ENCODE measurements around the gene CHST8. TPM values are rescaled to one million over a fixed set of nuclear protein-coding genes. Genes with fewer than 3 reads are reported as not detected.
A peak's percentile ranks its signal among the peaks of the same experiment; 100 is the strongest.

CHST8 gene
- total and polyA plus RNA-seq, 11 donors: 0.10 to 0.88 (median 0.22) TPM; not detected in 3

- peaks cover 0 to 70% (median 43%) of the 10 kb centered on the region in 9 donors for H3K36me3 ChIP-seq
- ATAC-seq (no peak), DNase-seq (no peak)
- H3K27ac ChIP-seq: no peak overlapping the region
- H3K27me3 ChIP-seq: no peaks in the 10 kb centered on the region
- H3K4me3 ChIP-seq: no peak overlapping the region
- H3K4me1 ChIP-seq: peaks cover 0 to 18% (median 6%) of the 10 kb centered on the region in 12 donors
- intact Hi-C loops (cut with DNase I): no loop called here
- WGBS, 4 donors: 97% methylated on average over 11 of the region's 11 CpGs
- no peak for TF ChIP-seq POLR2A (IDR thresholded peaks at IDR 0.05)
- TF ChIP-seq, protein P1, sequence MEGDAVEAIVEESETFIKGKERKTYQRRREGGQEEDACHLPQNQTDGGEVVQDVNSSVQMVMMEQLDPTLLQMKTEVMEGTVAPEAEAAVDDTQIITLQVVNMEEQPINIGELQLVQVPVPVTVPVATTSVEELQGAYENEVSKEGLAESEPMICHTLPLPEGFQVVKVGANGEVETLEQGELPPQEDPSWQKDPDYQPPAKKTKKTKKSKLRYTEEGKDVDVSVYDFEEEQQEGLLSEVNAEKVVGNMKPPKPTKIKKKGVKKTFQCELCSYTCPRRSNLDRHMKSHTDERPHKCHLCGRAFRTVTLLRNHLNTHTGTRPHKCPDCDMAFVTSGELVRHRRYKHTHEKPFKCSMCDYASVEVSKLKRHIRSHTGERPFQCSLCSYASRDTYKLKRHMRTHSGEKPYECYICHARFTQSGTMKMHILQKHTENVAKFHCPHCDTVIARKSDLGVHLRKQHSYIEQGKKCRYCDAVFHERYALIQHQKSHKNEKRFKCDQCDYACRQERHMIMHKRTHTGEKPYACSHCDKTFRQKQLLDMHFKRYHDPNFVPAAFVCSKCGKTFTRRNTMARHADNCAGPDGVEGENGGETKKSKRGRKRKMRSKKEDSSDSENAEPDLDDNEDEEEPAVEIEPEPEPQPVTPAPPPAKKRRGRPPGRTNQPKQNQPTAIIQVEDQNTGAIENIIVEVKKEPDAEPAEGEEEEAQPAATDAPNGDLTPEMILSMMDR (IDR thresholded peaks at IDR 0.05): no peak
- H3K9me3 ChIP-seq: no peaks in the 10 kb centered on the region
These were observed 189.1 kb downstream of the CHST8 start for GRCh38 chr19:33810821-33811220.

- no peaks in the 10 kb centered on the region for H3K9me3 ChIP-seq
- peaks cover 0 to 70% (median 43%) of the 10 kb centered on the region in 9 donors for H3K36me3 ChIP-seq
- WGBS, 4 donors: 95 to 96% (median 96%) methylated on average over 38 to 41 of the region's 41 CpGs
- H3K4me3 ChIP-seq: no peak overlapping the region
- no peak for ATAC-seq
- peak in 1 of 5 donors; percentile 18 for DNase-seq
- H3K27ac ChIP-seq: no peak overlapping the region
- no peaks in the 10 kb centered on the region for H3K27me3 ChIP-seq
- TF ChIP-seq POLR2A (IDR thresholded peaks at IDR 0.05): no peak
- TF ChIP-seq, protein P1 (IDR thresholded peaks at IDR 0.05): no peak
- intact Hi-C loops (cut with DNase I): no loop called here
- H3K4me1 ChIP-seq: peaks cover 0 to 19% (median 4%) of the 10 kb centered on the region in 12 donors
These were observed 189.5 kb downstream of the CHST8 start for GRCh38 chr19:33811246-33811645.

DNA sequence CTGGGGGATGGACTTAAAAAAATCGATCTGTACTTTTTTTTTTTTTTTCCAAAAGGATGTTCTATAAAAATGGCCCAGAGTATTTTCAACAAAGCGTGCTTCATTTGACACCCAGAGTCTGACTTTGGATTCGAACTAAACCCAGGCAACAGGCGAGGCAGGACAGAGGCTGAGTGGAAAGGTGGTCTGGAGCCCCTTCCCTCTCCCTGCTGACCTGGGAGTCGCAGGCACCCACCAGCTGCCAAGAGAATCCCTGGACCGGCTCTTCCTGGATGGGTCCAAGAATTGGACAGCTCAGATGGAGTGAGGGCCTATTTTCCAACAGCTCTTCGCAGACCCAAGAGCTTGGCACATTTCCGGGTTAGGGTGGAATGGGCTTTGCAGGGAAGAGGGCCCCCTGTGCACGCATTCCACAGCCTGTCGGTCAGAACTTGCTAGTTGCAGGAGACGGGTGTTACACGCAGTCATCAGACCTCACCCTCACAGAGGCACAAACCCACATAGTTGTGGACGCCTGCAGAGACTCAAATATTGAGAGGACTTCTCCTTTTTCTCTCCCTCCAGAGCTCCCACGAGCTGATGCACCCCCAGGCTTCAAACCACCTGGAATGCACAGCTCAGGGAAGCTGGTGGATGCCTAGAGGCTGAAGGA is 190.1 kb downstream of the CHST8 start:
- Histone ChIP-seq H3K36me3 (peaks cover 0 to 67% (median 43%) of the 10 kb centered on the region in 9 donors), H3K9me3 (no peaks in the 10 kb centered on the region), H3K4me3 (no peak overlapping the region), H3K4me1 (peaks cover 0 to 22% (median 7%) of the 10 kb centered on the region in 12 donors), H3K27ac (no peak overlapping the region), H3K27me3 (no peaks in the 10 kb centered on the region)
- intact Hi-C loops (cut with DNase I): no loop called here
- no peak for ATAC-seq
- no peak for DNase-seq
- WGBS, 4 donors: 77 to 85% (median 80%) methylated on average over 13 to 14 of the region's 14 CpGs
- no peak for TF ChIP-seq POLR2A (IDR thresholded peaks at IDR 0.05)
- TF ChIP-seq, protein P1 (IDR thresholded peaks at IDR 0.05): no peak

- intact Hi-C loops (cut with DNase I): no loop called here
- no peak for ATAC-seq
- peaks cover 0 to 59% (median 37%) of the 10 kb centered on the region in 9 donors for H3K36me3 ChIP-seq
- no peak overlapping the region for H3K27ac ChIP-seq
- no peak overlapping the region for H3K4me3 ChIP-seq
- H3K9me3 ChIP-seq: no peaks in the 10 kb centered on the region
- H3K27me3 ChIP-seq: no peaks in the 10 kb centered on the region
- TF ChIP-seq, protein P1 (IDR thresholded peaks at IDR 0.05): no peak
- no peak for TF ChIP-seq POLR2A (IDR thresholded peaks at IDR 0.05)
- no peak for DNase-seq
- WGBS, 4 donors: 86 to 95% (median 89%) methylated on average over 23 to 28 of the region's 28 CpGs
- peaks cover 0 to 29% (median 7%) of the 10 kb centered on the region in 12 donors for H3K4me1 ChIP-seq
These were observed 190.9 kb downstream of the CHST8 start for GRCh38 chr19:33812388-33813330.
